SU-DHL-6 (cell line): Measurements from ENCODE around the gene SBNO2.

Experiments
- H2AFZ ChIP-seq: fragments of 200-600 bp; sonication (generic); 2 replicates; pipeline ENCODE4 v1.6.1; 2014; ENCODE audit warnings: low read depth, mild to moderate bottlenecking, moderate library complexity, mixed read lengths, antibody characterized with exemption, low read length; ENCODE audit not compliant: severe bottlenecking
- H3F3A ChIP-seq: fragments of 200-600 bp; shearing (Covaris generic); 2 replicates; pipeline ENCODE4 v1.6.0; 2016; ENCODE audit warnings: antibody characterized with exemption, mild to moderate bottlenecking; ENCODE audit not compliant: insufficient read depth
- H3K27ac ChIP-seq: fragments of 200-600 bp; sonication (generic); 2 replicates; pipeline ENCODE4 v1.5.1; 2016; ENCODE audit warnings: low read depth, mild to moderate bottlenecking, low read length, moderate library complexity, mixed read lengths
- H3K27me3 ChIP-seq: fragments of 200-600 bp; sonication (generic), shearing (Covaris generic); 2 replicates; pipeline ENCODE4 v1.6.0; 2014; ENCODE audit warnings: mild to moderate bottlenecking, low read length
- H3K36me3 ChIP-seq: fragments of 200-600 bp; sonication (generic); 2 replicates; pipeline ENCODE4 v1.6.1; 2014; ENCODE audit warnings: mild to moderate bottlenecking, low read length, mixed read lengths
- H3K4me2 ChIP-seq: fragments of 300-600, 200-600 bp; shearing (Covaris generic), sonication (generic); 2 replicates; pipeline ENCODE4 v1.6.0; 2014; ENCODE audit warnings: low read length, low read depth, mild to moderate bottlenecking; ENCODE audit not compliant: poor library complexity, severe bottlenecking
- H3K4me3 ChIP-seq: fragments of 200-600 bp; sonication (generic); 2 replicates; pipeline ENCODE4 v1.5.1; 2014; ENCODE audit warnings: antibody characterized with exemption, low read length, mild to moderate bottlenecking, mixed read lengths; ENCODE audit not compliant: insufficient read depth, poor library complexity, severe bottlenecking
- H3K79me2 ChIP-seq: fragments of 200-600 bp; sonication (generic); 2 replicates; pipeline ENCODE4 v1.6.1; 2014; ENCODE audit warnings: mild to moderate bottlenecking, low read length, moderate library complexity; ENCODE audit not compliant: insufficient read depth
- H3K9ac ChIP-seq: fragments of 200-600 bp; sonication (generic); 2 replicates; pipeline ENCODE4 v1.7.0; 2014; ENCODE audit warnings: mild to moderate bottlenecking, low read length
- H3K9me2 ChIP-seq: fragments of 200-600 bp; sonication (generic); replicated peaks from 2 replicates; pipeline ENCODE4 v1.6.1; 2014; ENCODE audit warnings: low read length; ENCODE audit not compliant: insufficient read depth
- H3K9me3 ChIP-seq: fragments of 200-600 bp; sonication (generic); 2 replicates; pipeline ENCODE4 v1.6.1; 2014; ENCODE audit warnings: low read length, mixed read lengths; ENCODE audit not compliant: insufficient read depth
- H4K20me1 ChIP-seq: fragments of 200-600 bp; sonication (generic); 2 replicates; pipeline ENCODE4 v1.6.1; 2014; ENCODE audit warnings: low read depth, mild to moderate bottlenecking, antibody characterized with exemption, low read length, moderate library complexity, mixed read lengths
- CTCF ChIP-seq: fragments of 200-600 bp; sonication (generic); IDR thresholded peaks from one replicate; pipeline ENCODE4 v1.5.1; 2017; ENCODE audit warnings: antibody characterized with exemption, mild to moderate bottlenecking, low read length, moderate library complexity; ENCODE audit not compliant: insufficient read depth, poor library complexity, severe bottlenecking
- EZH2phosphoT487 ChIP-seq: fragments of 200-600 bp; sonication (generic), shearing (Covaris generic); conservative IDR thresholded peaks from 2 replicates; pipeline ENCODE4 v1.6.1; 2018; ENCODE audit warnings: mild to moderate bottlenecking, antibody characterized with exemption, low read length, moderate library complexity, mixed read lengths

The SBNO2 gene

GRCh38 chr19:1111641-1112267 is 62.3 kb downstream of the SBNO2 start:
- Histone ChIP-seq H3K36me3 (no peaks in the 10 kb centered on the region), H3K4me3 (no peak overlapping the region)

GRCh38 chr19:1110809-1111640 is 63.0 kb downstream of the SBNO2 start:
- Histone ChIP-seq H3K4me2 (no peak overlapping the region), H3K36me3 (no peaks in the 10 kb centered on the region), H3K27ac (no peak overlapping the region), H3F3A (no peaks in the 10 kb centered on the region; the same call in 1 of the 2 replicates), H3K4me3 (no peak overlapping the region), H3K79me2 (no peaks in the 10 kb centered on the region), H3K9ac (no peak overlapping the region), H3K9me3 (no peaks in the 10 kb centered on the region), H3K9me2 (no peaks in the 10 kb centered on the region), H3K27me3 (no peaks in the 10 kb centered on the region), H4K20me1 (no peaks in the 10 kb centered on the region), H2AFZ (no peak overlapping the region)
- TF ChIP-seq CTCF (no peak), EZH2phosphoT487 (no peak)

More at GRCh38 chr19:1111641-1112267, 62.3 kb downstream of the SBNO2 start:
- Histone ChIP-seq H3F3A (no peaks in the 10 kb centered on the region; the same call in 1 of the 2 replicates), H4K20me1 (no peaks in the 10 kb centered on the region), H2AFZ (no peak overlapping the region), H3K27ac (no peak overlapping the region), H3K27me3 (no peaks in the 10 kb centered on the region), H3K9me2 (no peaks in the 10 kb centered on the region), H3K9me3 (no peaks in the 10 kb centered on the region), H3K9ac (no peak overlapping the region), H3K79me2 (no peaks in the 10 kb centered on the region), H3K4me2 (no peak overlapping the region)
- no peak for TF ChIP-seq CTCF
- TF ChIP-seq EZH2phosphoT487 = no peak

GRCh38 chr19:1109697-1110671 is 64.1 kb downstream of the SBNO2 start:
- no peak overlapping the region for H3K4me3 ChIP-seq
- H3K9ac ChIP-seq = no peak overlapping the region
- no peaks in the 10 kb centered on the region for H3K36me3 ChIP-seq
- no peak overlapping the region for H3K27ac ChIP-seq
- no peaks in the 10 kb centered on the region; the same call in 1 of the 2 replicates for H3F3A ChIP-seq
- H4K20me1 ChIP-seq = no peaks in the 10 kb centered on the region
- no peak overlapping the region for H2AFZ ChIP-seq
- no peaks in the 10 kb centered on the region for H3K27me3 ChIP-seq
- no peak overlapping the region for H3K4me2 ChIP-seq
- H3K9me2 ChIP-seq = no peaks in the 10 kb centered on the region
- H3K9me3 ChIP-seq = no peaks in the 10 kb centered on the region
- no peaks in the 10 kb centered on the region for H3K79me2 ChIP-seq
- TF ChIP-seq CTCF = no peak
- no peak for TF ChIP-seq EZH2phosphoT487
